Liver (tissue), 9 donors: ENCODE results near the gene KRT31. TPM values are rescaled to one million over a fixed set of nuclear protein-coding genes. Genes with fewer than 3 reads are reported as not detected.

Experiments
- DNase-seq: peaks from one replicate; pipeline ENCODE4 v3.0.0-alpha.2; 2017; ENCODE audit warnings: low spot score
- H3K27ac ChIP-seq, 2 donors: one replicate each; pipeline ENCODE4 v1.7.0; 2013; ENCODE audit warnings: inconsistent platforms in 2 of 2, low read length in 2 of 2, control low read depth in 1 of 2, low read depth in 1 of 2, mild to moderate bottlenecking in 1 of 2
- H3K27me3 ChIP-seq, 4 donors: one replicate each; pipeline versions ENCODE4 v1.6.1 to v1.7.0; 2013; ENCODE audit warnings: low read length in 3 of 4, inconsistent platforms in 1 of 4, mild to moderate bottlenecking in 1 of 4, moderate library complexity in 1 of 4; ENCODE audit not compliant: control insufficient read depth in 4 of 4, insufficient read depth in 4 of 4
- H3K36me3 ChIP-seq, 4 donors: one replicate each; pipeline versions ENCODE4 v1.6.1 to v1.7.0; 2013; ENCODE audit warnings: low read length in 3 of 4, mild to moderate bottlenecking in 3 of 4, low read depth in 1 of 4, moderate library complexity in 1 of 4; ENCODE audit not compliant: control insufficient read depth in 4 of 4, insufficient read depth in 3 of 4
- H3K4me1 ChIP-seq, 4 donors: one replicate each; pipeline versions ENCODE4 v1.6.1 to v1.7.0; 2013; ENCODE audit warnings: low read length in 3 of 4, mild to moderate bottlenecking in 3 of 4, moderate library complexity in 1 of 4; ENCODE audit not compliant: control insufficient read depth in 4 of 4, insufficient read depth in 4 of 4
- H3K4me3 ChIP-seq, 3 donors: one replicate each; pipeline versions ENCODE4 v1.6.1 to v1.7.0; 2013; ENCODE audit warnings: low read length in 3 of 3, control low read depth in 1 of 3, low read depth in 1 of 3, mild to moderate bottlenecking in 1 of 3
- H3K9ac ChIP-seq, 2 donors: one replicate each; pipeline ENCODE4 v1.7.0; 2013; ENCODE audit warnings: low read length in 2 of 2, mild to moderate bottlenecking in 2 of 2, moderate library complexity in 2 of 2, control low read depth in 1 of 2, low read depth in 1 of 2
- H3K9me3 ChIP-seq, 4 donors: one replicate each; pipeline versions ENCODE4 v1.6.1 to v1.7.0; 2013; ENCODE audit warnings: low read length in 3 of 4; ENCODE audit not compliant: control insufficient read depth in 4 of 4
- ATF3 ChIP-seq: IDR thresholded peaks from 2 replicates; pipeline ENCODE4 v1.6.1; 2016; ENCODE audit warnings: antibody characterized with exemption
- CTCF ChIP-seq: fragments of 150-350 bp; IDR thresholded peaks from 2 replicates; pipeline ENCODE4 v1.5.1; 2017; ENCODE audit warnings: improper control_type of control experiment, low read depth, low read length; ENCODE audit not compliant: missing input control
- EGR1 ChIP-seq, 2 donors: IDR thresholded peaks; 2 replicates each; pipeline ENCODE4 v1.6.1; 2016 to 2018; ENCODE audit warnings: antibody characterized with exemption in 2 of 2, low read depth in 2 of 2
- FOXA1 ChIP-seq: IDR thresholded peaks from 2 replicates; pipeline ENCODE4 v1.6.1; 2016; ENCODE audit warnings: antibody characterized with exemption
- FOXA2 ChIP-seq: IDR thresholded peaks from 2 replicates; pipeline ENCODE4 v1.6.1; 2016; ENCODE audit warnings: antibody characterized with exemption
- GABPA ChIP-seq, 2 donors: IDR thresholded peaks in 1 of 2; conservative IDR thresholded peaks in 1 of 2; 2 replicates each; pipeline ENCODE4 v1.6.1; 2016; ENCODE audit warnings: antibody characterized with exemption in 2 of 2, mild to moderate bottlenecking in 1 of 2, moderate library complexity in 1 of 2
- HNF4A ChIP-seq, 2 donors: conservative IDR thresholded peaks; 2 replicates each; pipeline ENCODE4 v1.6.1; 2016; ENCODE audit warnings: antibody characterized with exemption in 2 of 2, mild to moderate bottlenecking in 2 of 2
- HNF4G ChIP-seq: IDR thresholded peaks from 2 replicates; pipeline ENCODE4 v1.6.1; 2016; ENCODE audit warnings: antibody characterized with exemption
- JUND ChIP-seq, 2 donors: IDR thresholded peaks; 2 replicates each; pipeline ENCODE4 v1.6.1; 2016; ENCODE audit warnings: antibody characterized with exemption in 2 of 2
- MAX ChIP-seq: IDR thresholded peaks from 2 replicates; pipeline ENCODE4 v1.6.1; 2016; ENCODE audit warnings: antibody characterized with exemption
- NR2F2 ChIP-seq: IDR thresholded peaks from 2 replicates; pipeline ENCODE4 v1.6.1; 2016; ENCODE audit warnings: antibody characterized with exemption
- RAD21 ChIP-seq, 2 donors: IDR thresholded peaks; 2 replicates each; pipeline ENCODE4 v1.6.1; 2016; ENCODE audit warnings: antibody characterized with exemption in 2 of 2, mild to moderate bottlenecking in 2 of 2
- REST ChIP-seq: IDR thresholded peaks from 2 replicates; pipeline ENCODE4 v1.6.1; 2016; ENCODE audit warnings: antibody characterized with exemption, mild to moderate bottlenecking
- RXRA ChIP-seq, 2 donors: IDR thresholded peaks; 2 replicates each; pipeline ENCODE4 v1.6.1; 2017 to 2018; ENCODE audit warnings: antibody characterized with exemption in 2 of 2, mild to moderate bottlenecking in 1 of 2
- SP1 ChIP-seq: IDR thresholded peaks from 2 replicates; pipeline ENCODE4 v1.6.1; 2018; ENCODE audit warnings: antibody characterized with exemption, mild to moderate bottlenecking
- TAF1 ChIP-seq: conservative IDR thresholded peaks from 2 replicates; pipeline ENCODE4 v1.6.1; 2016; ENCODE audit warnings: antibody characterized with exemption, mild to moderate bottlenecking
- YY1 ChIP-seq: IDR thresholded peaks from 2 replicates; pipeline ENCODE4 v1.6.1; 2016; ENCODE audit warnings: antibody characterized with exemption, mild to moderate bottlenecking
- ZBTB33 ChIP-seq: IDR thresholded peaks from 2 replicates; pipeline ENCODE4 v1.6.1; 2016; ENCODE audit warnings: antibody characterized with exemption
- WGBS: extraction: QIAGEN DNeasy Blood & Tissue Kit; methylation state at CpG from one replicate; pipeline ENCODE4 v1.1.7; 2013; 5-methylcytosine and 5-hydroxymethylcytosine counted together
- polyA plus RNA-seq, 2 donors: library from polyadenylated mRNA; stranded (reverse) in 1 of 2; unstranded in 1 of 2; fragments of 200-250 nt in 1 of 2; fragments of >200 nt in 1 of 2; fragmentation: Nextera tagmentation in 1 of 2; extraction: Ambion mirVana in 1 of 2; gene quantifications; one replicate each; pipeline versions ENCODE4 v1.2.1 to v1.2.3, GENCODE V29; 2013 to 2015
- total RNA-seq, 2 donors: library from RNA; depleted of rRNA; stranded (reverse); fragments of >200 nt; gene quantifications; one replicate each; pipeline ENCODE4 v1.2.3, GENCODE V29; 2014
- donor health status: healthy.
- donor health status: healthy.
- donor health status: healthy.
- donor health status: healthy.
- donor health status: healthy.

The KRT31 gene
- total and polyA plus RNA-seq, 4 donors, result not detected

GRCh38 chr17:41404024-41404671 lies 6.7 kb upstream of the KRT31 start:
- no peak overlapping the region for H3K9ac ChIP-seq
- no peak for DNase-seq
- H3K27me3 ChIP-seq, result peaks cover 0 to 3% (median 0%) of the 10 kb centered on the region in 4 donors
- H3K4me1 ChIP-seq, result no peaks in the 10 kb centered on the region
- H3K4me3 ChIP-seq, result no peak overlapping the region
- TF ChIP-seq FOXA1 (no peak), TAF1 (no peak), REST (no peak), MAX (no peak), GABPA (IDR thresholded peaks at IDR 0.05 in 1 of 2, conservative IDR thresholded peaks at IDR 0.05 in 1 of 2) (no peak), EGR1 (IDR thresholded peaks at IDR 0.05; ENCODE audit: low read depth in 2 of 2) (no peak), HNF4G (no peak), JUND (IDR thresholded peaks at IDR 0.05) (no peak), FOXA2 (no peak), RAD21 (IDR thresholded peaks at IDR 0.05) (no peak), SP1 (no peak), ZBTB33 (no peak), ATF3 (no peak), RXRA (IDR thresholded peaks at IDR 0.05) (no peak), CTCF (no peak), YY1 (no peak), HNF4A (conservative IDR thresholded peaks at IDR 0.05) (no peak), NR2F2 (no peak)
- H3K36me3 ChIP-seq, result no peaks in the 10 kb centered on the region
- WGBS, result 76% methylated on average over 7 of the region's 7 CpGs
- H3K9me3 ChIP-seq, result no peaks in the 10 kb centered on the region
- H3K27ac ChIP-seq, result no peak overlapping the region
